B cell (primary cell): ENCODE data around the gene MARCHF10. TPM values are rescaled to one million over a fixed set of nuclear protein-coding genes. Genes with fewer than 3 reads are reported as not detected.

Experiments
- ATAC-seq: fragments of 200-7000 bp; cut with Tn5 transposase; one replicate; pipeline ENCODE4 v1.10.0; 2021; ENCODE audit warnings: low read depth, mild to moderate bottlenecking, moderate number of reproducible peaks, moderate library complexity
- CTCF ChIA-PET: fragments of 350-600 bp; sonication (Branson Sonifier 250); formaldehyde crosslinking; loops from one replicate; lab custom pipeline; 2021; ENCODE audit warnings: antibody characterized with exemption, inconsistent platforms; lab: Charles Lee
- POLR2A ChIA-PET: fragments of 350-600 bp; sonication (Branson Sonifier 250); formaldehyde crosslinking; loops from one replicate; lab custom pipeline; 2021; ENCODE audit warnings: antibody characterized with exemption; lab: Charles Lee
- DNase-seq: peaks from one replicate; pipeline ENCODE4 v3.0.0; 2013
- H2AFZ ChIP-seq: 2 replicates; pipeline ENCODE4 v1.6.1; 2012; ENCODE audit warnings: mild to moderate bottlenecking, low read depth, low read length; ENCODE audit not compliant: insufficient read depth, poor library complexity, severe bottlenecking
- H3K27ac ChIP-seq, 2 donors: 1 replicate in 1 of 2; 2 replicates in 1 of 2; pipeline ENCODE4 v1.5.1; 2012 to 2013; ENCODE audit warnings: low read length in 2 of 2, mild to moderate bottlenecking in 2 of 2, moderate library complexity in 1 of 2
- H3K27me3 ChIP-seq, 4 experiments: fragments of 200-600 bp in 1 of 4; sonication (generic) in 1 of 4; replicated peaks in 1 of 4; 1 replicate in 2 of 4; 2 replicates in 2 of 4; pipeline versions ENCODE4 v1.6.1 to v1.7.0; 2013 to 2016; ENCODE audit warnings: low read length in 3 of 4, mild to moderate bottlenecking in 2 of 4, mixed read lengths in 1 of 4, moderate library complexity in 1 of 4; ENCODE audit not compliant: insufficient read depth in 4 of 4, control insufficient read depth in 3 of 4; ENCODE audit errors: control extremely low read depth in 1 of 4
- H3K36me3 ChIP-seq, 2 experiments: replicated peaks in 1 of 2; 1 replicate in 1 of 2; 2 replicates in 1 of 2; pipeline versions ENCODE4 v1.6.1 to v1.7.1; 2013; ENCODE audit warnings: low read length in 1 of 2; ENCODE audit not compliant: insufficient read depth in 2 of 2, control insufficient read depth in 1 of 2; ENCODE audit errors: control extremely low read depth in 1 of 2, extremely low read depth in 1 of 2
- H3K4me1 ChIP-seq, 2 donors: fragments of 200-600 bp in 1 of 2; sonication (generic) in 1 of 2; 1 replicate in 1 of 2; 2 replicates in 1 of 2; pipeline versions ENCODE4 v1.5.1 to v1.6.1; 2013 to 2017; ENCODE audit warnings: low read length in 2 of 2; ENCODE audit not compliant: control insufficient read depth in 2 of 2, insufficient read depth in 2 of 2
- H3K4me2 ChIP-seq: replicated peaks from 2 replicates; pipeline ENCODE3; 2012; ENCODE audit warnings: mild to moderate bottlenecking, low read depth, low read length; ENCODE audit not compliant: poor library complexity, severe bottlenecking
- H3K4me3 ChIP-seq, 5 experiments: fragments of 200-600 bp in 1 of 5; sonication (generic) in 1 of 5; 1 replicate in 3 of 5; 2 replicates in 2 of 5; pipeline versions ENCODE4 v1.5.1 to v1.7.0; 2011 to 2016; ENCODE audit warnings: low read length in 4 of 5, mild to moderate bottlenecking in 4 of 5, low read depth in 2 of 5, control low read depth in 1 of 5, moderate library complexity in 1 of 5; ENCODE audit not compliant: insufficient read depth in 1 of 5; ENCODE audit errors: control extremely low read depth in 1 of 5, extremely low read depth in 1 of 5
- H3K79me2 ChIP-seq: fragments of 200-600 bp; sonication (generic); one replicate; pipeline ENCODE4 v1.6.0; 2016; ENCODE audit warnings: low read length; ENCODE audit not compliant: control insufficient read depth, insufficient read depth
- H3K9ac ChIP-seq: fragments of 200-600 bp; sonication (generic); 2 replicates; pipeline ENCODE4 v1.6.1; 2017; ENCODE audit warnings: mild to moderate bottlenecking, low read length, moderate library complexity
- H3K9me3 ChIP-seq, 3 donors: one replicate each; pipeline versions ENCODE4 v1.6.1 to v1.7.1; 2013; ENCODE audit warnings: low read length in 2 of 3; ENCODE audit not compliant: control insufficient read depth in 2 of 3, insufficient read depth in 1 of 3; ENCODE audit errors: control extremely low read depth in 1 of 3
- H4K20me1 ChIP-seq: 2 replicates; pipeline ENCODE4 v1.6.0; 2012; ENCODE audit warnings: mild to moderate bottlenecking, low read length; ENCODE audit not compliant: insufficient read depth, control insufficient read depth, poor library complexity, severe bottlenecking
- H3K27ac Mint-ChIP-seq: one replicate; pipeline ENCODE4 v1.8.0; 2021; ENCODE audit warnings: mixed read lengths
- H3K27me3 Mint-ChIP-seq: one replicate; pipeline ENCODE4 v1.8.0; 2021; ENCODE audit warnings: mixed read lengths
- H3K4me1 Mint-ChIP-seq: one replicate; pipeline ENCODE4 v1.8.0; 2021; ENCODE audit warnings: mixed read lengths
- H3K4me3 Mint-ChIP-seq: one replicate; pipeline ENCODE4 v1.8.0; 2021; ENCODE audit warnings: mixed read lengths
- H3K9me3 Mint-ChIP-seq: one replicate; pipeline ENCODE4 v1.8.0; 2022; ENCODE audit warnings: mixed read lengths; ENCODE audit not compliant: insufficient read depth
- CTCF ChIP-seq: fragments of 200-600 bp; IDR thresholded peaks from one replicate; pipeline ENCODE4 v1.8.0; 2022; ENCODE audit warnings: antibody characterized with exemption, mild to moderate bottlenecking
- EZH2 ChIP-seq: IDR thresholded peaks from 2 replicates; pipeline ENCODE4 v1.6.1; 2012; ENCODE audit warnings: borderline replicate concordance, low read depth, mild to moderate bottlenecking, moderate library complexity, low read length; ENCODE audit not compliant: insufficient read depth, poor library complexity, severe bottlenecking
- WGBS: methylation state at CpG from one replicate; pipeline ENCODE4 v1.1.5; 2013; ENCODE audit warnings: missing lambda C conversion rate; ENCODE audit not compliant: insufficient coverage; 5-methylcytosine and 5-hydroxymethylcytosine counted together
- intact Hi-C: fragments of 100-400 bp; cut with micrococcal nuclease; formaldehyde crosslinking; loops from one replicate; pipeline ENCODE4 v1.10.0; 2022
- polyA plus RNA-seq: library from polyadenylated mRNA; depleted of rRNA; stranded (reverse); fragments of >200 nt; gene quantifications from 2 replicates; pipeline ENCODE4 v1.2.3, GENCODE V29; 2012
- total RNA-seq, 2 donors: library from RNA; stranded (reverse); fragments of 120-200 nt in 1 of 2; gene quantifications; 1 replicate in 1 of 2; 2 replicates in 1 of 2; pipeline versions ENCODE4 v1.2.3 to v1.2.4, GENCODE V29; 2013 to 2022

Gene MARCHF10
- total and polyA plus RNA-seq, 2 donors (not counting 1 experiment from before 2014, with no cell fraction given), result 0.24 TPM; not detected in 1

- H3K9me3 Mint-ChIP-seq, result no peaks in the 10 kb centered on the region
- H3K4me2 ChIP-seq, result no peak overlapping the region
- no peak overlapping the region for H3K27ac ChIP-seq
- peaks cover 25% of the 10 kb centered on the region for H3K27me3 Mint-ChIP-seq
- CTCF ChIA-PET, result no interaction called here
- peaks cover 0 to 3% (median 1%) of the 10 kb centered on the region in 4 experiments for H3K27me3 ChIP-seq
- WGBS, result 96% methylated on average over 11 of the region's 15 CpGs
- no peaks in the 10 kb centered on the region for H4K20me1 ChIP-seq
- ATAC-seq (no peak), DNase-seq (no peak)
- intact Hi-C loops, result no loop called here
- no peak overlapping the region for H3K4me3 ChIP-seq
- POLR2A ChIA-PET, result no interaction called here
- H3K4me1 ChIP-seq, result no peaks in the 10 kb centered on the region
- H3K9ac ChIP-seq, result no peak overlapping the region
- TF ChIP-seq CTCF, result no peak
- H3K4me1 Mint-ChIP-seq, result no peaks in the 10 kb centered on the region
- H3K36me3 ChIP-seq, result no peaks in the 10 kb centered on the region
- no peaks in the 10 kb centered on the region for H3K79me2 ChIP-seq
- no peak overlapping the region for H3K27ac Mint-ChIP-seq
- H3K4me3 Mint-ChIP-seq, result no peak overlapping the region
- H3K9me3 ChIP-seq, result no peaks in the 10 kb centered on the region
- H2AFZ ChIP-seq, result no peak overlapping the region
Measured at GRCh38 chr17:62763891-62764600, 44.1 kb downstream of the MARCHF10 start.

GRCh38 chr17:62761884-62762283, 46.2 kb downstream of the MARCHF10 start:
- WGBS, result 94% methylated on average over 2 of the region's 7 CpGs
- intact Hi-C loops, result no loop called here
- peaks cover 0 to 3% (median 1%) of the 10 kb centered on the region in 4 experiments for H3K27me3 ChIP-seq
- H3K36me3 ChIP-seq, result no peaks in the 10 kb centered on the region
- H3K9ac ChIP-seq, result no peak overlapping the region
- no peaks in the 10 kb centered on the region for H3K9me3 ChIP-seq
- DNase-seq (no peak), ATAC-seq (no peak)
- POLR2A ChIA-PET, result no interaction called here
- H2AFZ ChIP-seq, result no peak overlapping the region
- Mint-ChIP-seq H3K27ac (no peak overlapping the region), H3K27me3 (peaks cover 26% of the 10 kb centered on the region), H3K9me3 (no peaks in the 10 kb centered on the region), H3K4me1 (no peaks in the 10 kb centered on the region), H3K4me3 (no peak overlapping the region)
- H3K27ac ChIP-seq, result no peak overlapping the region
- CTCF ChIA-PET, result no interaction called here
- no peaks in the 10 kb centered on the region for H4K20me1 ChIP-seq
- no peaks in the 10 kb centered on the region for H3K79me2 ChIP-seq
- H3K4me2 ChIP-seq, result no peak overlapping the region
- no peak for TF ChIP-seq EZH2
- no peak for TF ChIP-seq CTCF
- H3K4me3 ChIP-seq, result no peak overlapping the region
- H3K4me1 ChIP-seq, result no peaks in the 10 kb centered on the region
